NCI-H146 treated with DMSO at 0.1 percent for 48 hours (cell line): Measurements from ENCODE around the gene PGAM4.
"Not testable (repeated sequence)": the region's sequence is repeated elsewhere in the genome, so short reads cannot be mapped to it uniquely, and the experiment has no call there.

Experiments
- DNase-seq: peaks from one replicate; lab custom pipeline; 2025; ENCODE audit not compliant: unreplicated experiment; lab: John Stamatoyannopoulos, UW

The PGAM4 gene

DNA sequence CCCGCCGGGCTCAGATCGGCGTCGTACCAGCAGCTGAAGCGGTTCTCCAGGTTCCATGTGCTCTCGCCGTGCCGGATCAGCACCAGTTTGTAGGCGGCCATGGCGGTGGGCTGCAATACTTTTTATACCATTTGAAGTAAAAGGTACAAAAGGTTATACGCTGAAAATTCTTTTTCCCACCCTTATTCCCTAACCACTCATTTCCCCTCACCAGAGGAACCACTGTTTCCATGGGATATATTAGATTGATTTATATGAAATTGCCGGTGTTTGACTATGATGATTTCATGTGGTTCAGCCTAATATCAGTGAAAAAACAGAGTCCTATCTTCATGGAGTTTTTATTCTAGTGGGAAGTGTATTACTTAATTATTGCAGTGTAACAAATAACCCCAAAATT is at the start of gene PGAM4:
PGAM4 (minus strand) TSS at position 101 of the 400 bp plus-strand sequence; CDS start at position 101, 0 bp downstream.
- no peak for DNase-seq

DNA sequence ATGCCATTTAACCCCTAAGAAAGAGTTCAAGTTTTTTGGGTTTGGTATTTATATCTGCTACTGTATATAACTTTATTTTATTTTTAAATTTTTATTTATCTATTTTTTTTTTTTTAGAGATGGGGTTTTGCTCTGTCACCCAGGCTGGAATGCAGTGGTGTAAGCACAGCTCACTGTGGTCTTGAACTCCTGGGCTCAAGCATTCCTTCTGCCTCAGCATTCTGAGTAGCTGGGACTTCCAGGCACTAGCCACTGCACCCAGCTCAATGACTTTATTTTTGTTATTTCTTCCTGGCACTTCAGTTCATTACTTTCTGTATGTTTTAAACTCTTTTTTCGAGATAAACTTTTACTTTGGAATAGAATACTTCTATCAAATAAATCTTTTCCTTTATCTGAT is 42.4 kb upstream of the PGAM4 start:
- DNase-seq, result no peak

DNA sequence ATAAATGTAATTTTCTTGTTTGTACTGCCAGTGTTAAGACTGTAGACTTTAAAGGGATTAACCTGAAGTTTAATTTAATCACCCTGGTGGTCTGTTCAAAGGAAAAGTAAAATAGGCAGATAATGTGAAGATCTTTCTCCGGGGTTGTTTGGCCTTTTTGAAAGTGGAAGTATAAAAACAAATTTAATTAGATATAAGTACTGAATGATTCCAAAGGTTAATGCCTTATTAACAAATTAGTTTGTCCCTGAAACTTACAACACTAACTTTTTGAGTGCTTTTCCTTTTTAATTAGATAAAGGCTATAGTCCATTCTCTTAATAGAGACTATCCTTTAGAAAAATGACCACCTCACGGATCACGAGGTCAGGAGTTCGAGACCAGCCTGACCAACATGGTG is 10.4 kb upstream of the PGAM4 start:
- no peak for DNase-seq

DNA sequence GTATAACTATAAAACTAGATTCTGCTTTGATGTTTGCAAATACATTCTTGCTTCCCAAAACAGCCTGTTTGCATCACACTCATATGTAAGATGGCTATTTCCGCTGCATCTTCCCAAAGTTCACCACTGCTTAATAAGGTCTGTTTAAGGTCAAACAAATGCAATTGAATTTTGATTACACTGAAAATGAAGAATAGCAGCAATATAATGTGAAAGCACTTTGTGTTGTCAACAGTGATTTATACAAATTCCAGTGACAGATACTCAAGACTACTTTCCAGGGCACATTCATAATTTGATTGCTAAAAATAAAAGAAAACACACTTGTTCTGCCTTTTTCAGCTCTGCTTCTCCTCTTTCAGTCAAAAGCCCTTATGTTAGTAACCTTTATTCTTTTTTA is 8.1 kb upstream of the PGAM4 start:
- no peak for DNase-seq

DNA sequence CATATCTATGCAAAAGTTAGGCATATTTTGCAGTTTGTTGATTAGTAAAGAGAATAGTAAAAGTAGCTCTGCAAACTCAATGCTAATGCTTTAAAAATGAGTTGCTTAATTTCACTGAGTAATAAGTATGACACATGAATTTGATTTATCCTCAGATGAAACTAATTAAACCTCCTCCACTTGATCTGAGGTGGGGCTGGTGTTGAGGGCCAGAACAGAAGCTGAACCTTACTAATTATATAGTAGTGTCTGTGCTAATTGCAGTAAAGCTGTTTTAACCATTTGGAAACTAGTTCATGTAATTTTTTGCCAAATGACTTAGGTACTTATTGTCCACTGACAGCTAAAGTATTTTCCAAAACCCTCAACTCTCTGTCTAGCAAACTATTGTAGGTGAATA is 7.7 kb upstream of the PGAM4 start:
- no peak for DNase-seq

DNA sequence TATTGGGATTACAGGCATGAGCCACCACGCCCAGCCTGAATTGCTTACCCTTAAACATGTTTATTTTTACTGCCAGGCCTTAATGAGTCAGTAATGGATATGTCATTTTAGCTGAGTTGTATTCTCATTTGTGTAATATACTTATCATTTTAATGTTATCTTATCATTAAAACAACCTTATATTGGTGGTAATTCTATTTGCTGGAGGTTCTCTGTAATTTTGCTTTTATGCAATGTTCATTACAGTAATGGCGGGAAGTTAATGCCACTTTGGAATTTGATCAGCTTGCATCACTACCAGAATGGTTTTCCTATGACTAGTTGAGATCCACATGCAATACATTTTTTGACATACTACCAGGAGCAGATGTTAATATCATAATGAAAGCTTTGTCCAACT is 6.3 kb upstream of the PGAM4 start:
- no peak for DNase-seq

DNA sequence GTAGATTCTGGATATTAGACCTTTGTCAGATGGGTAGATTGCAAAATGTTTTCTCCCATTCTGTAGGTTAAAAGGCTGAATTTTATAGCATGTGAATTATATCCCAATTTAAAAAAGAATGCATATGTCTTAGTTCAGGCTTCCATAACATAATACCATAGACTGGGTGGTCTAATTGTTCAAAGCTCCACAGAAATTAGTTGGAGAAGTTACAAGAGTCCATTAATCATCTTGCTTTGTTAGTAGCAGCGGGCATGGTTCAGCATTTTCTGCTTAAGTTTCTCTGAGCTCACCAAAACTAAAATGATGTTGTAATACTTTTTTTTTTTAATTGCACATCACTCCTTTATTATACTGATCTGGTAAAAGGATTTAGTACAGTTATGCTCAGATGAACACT is 1.8 kb downstream of the PGAM4 start:
- no peak for DNase-seq

DNA sequence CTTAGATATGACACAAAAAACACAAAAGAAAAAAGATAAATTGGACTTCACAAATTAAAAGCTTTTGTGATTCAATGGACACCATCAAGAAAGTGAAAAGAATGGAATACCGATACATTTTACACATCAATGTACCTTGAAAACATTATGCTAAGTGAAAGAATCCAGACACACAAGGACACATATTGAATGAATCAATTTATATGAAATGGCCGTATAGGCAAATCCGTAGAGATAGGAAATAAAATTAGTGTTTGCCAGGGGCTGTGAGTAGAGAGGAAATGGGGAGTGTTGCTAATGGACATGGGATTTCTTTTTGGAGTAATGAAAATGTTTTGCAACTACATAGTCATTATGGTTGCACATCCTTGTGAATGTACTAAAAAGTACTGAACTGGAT is 3.1 kb downstream of the PGAM4 start:
- no peak for DNase-seq

DNA sequence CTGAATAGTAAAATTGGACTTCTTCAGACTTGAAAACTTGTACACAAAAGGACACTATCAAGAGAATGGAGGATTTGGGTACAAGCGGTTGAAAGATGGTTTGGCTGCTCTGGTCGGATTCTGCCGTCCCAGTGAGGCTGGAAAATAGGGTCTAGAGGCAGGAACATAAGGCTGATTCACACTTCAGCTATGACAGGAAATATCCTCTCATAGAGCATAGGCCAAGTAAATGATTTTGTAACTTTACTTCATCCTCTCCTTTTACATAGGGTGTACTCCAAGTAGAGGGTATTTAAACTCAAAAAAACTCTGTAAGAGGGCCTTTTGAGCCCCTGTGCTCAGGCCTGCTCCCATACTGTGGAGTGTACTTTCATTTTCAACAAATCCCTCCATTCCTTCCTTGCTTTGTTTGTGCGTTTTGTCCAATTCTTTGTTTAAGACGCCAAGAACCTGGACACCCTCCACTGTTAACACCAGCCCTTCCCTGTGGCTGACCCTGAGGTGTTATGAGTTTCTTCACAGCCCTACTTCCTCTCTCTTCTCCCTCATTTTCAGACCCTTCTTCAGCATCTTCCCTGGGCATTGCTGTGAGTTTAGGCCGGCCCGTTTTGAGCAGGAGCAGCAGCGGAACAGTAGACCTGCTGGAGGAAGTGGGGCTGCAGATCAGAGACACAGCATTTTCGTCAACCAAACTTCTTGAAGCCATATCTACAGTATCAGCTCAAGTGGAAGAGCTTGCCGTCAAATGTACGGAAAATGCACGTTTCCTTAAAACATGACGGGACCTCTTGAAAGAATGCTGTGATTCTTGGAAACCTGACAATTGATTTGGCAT is 7.2 kb downstream of the PGAM4 start:
- no peak for DNase-seq

DNA sequence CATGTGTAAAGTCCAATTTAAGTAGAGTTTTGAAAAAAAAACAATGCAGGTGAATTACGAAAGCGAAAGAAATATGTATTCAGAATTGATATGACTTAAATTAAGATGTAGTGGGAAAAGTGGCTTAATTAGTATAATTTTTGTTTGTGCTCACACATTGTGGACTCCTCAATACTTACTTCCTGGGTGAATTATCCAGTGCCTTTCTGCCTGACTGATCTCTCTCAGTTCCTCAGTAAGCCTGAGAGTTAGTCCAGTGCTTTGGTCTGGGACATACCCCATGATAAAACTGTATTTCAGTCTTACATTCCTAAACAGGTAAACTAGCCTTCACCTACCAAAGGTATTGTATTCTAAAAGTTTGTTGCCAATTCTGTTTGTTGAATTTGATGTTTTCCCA is 8.4 kb downstream of the PGAM4 start:
- DNase-seq, result no peak

DNA sequence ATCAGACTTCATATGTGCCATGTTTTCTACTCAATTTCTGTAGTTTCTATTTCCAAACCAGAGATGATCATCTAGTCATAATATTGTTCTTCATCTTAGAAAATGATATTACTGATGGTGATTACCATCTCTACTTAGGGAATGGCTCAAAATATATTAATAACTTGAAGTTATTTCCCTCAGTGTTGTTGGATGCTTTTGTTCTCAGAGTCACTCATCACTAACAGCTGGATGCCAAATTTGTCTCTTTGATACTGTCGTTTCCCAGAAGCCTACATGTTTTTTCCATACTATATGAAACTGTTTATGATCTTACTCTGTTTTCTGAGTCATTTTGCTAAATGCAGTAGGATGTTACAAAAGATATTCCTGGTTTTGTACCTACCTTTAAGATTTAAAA is 8.9 kb downstream of the PGAM4 start:
- no peak for DNase-seq

DNA sequence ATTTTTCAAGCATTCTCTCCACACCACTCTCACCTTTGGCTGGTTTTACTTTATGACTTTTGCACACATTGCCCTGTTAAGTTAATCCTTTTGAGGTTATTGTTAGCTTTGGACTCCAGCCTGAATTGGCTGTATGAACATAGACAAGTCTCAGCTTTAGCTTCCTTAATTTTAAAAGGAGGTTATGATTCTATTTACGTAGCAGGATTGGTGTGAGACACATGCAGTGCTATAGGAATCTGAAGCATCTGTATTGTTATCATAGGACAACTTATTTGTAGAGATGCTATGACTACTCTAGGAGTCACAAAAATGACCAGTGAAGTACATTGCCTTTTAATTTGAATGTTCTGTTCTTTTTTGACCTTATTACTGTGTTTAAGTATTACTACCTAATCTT is 15.7 kb downstream of the PGAM4 start:
- no peak for DNase-seq

DNA sequence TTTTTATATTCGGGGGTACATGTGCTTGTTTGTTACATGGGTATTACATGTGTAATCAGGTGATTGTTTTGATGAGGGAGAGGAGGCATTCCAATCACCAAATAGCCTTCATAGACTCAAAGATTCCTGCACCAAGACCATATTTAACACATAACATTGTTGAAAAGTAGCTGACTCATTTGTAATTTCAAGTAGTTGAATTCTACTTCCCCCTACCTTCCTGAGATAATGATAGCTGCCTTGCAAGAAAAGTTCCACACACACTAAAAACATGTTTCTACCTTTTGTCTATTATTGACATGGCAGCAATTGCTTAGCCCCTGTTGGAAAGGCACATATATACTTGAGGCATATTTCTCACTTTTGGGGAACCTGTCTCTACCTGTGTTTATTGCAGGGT is 16.1 kb downstream of the PGAM4 start:
- no peak for DNase-seq

DNA sequence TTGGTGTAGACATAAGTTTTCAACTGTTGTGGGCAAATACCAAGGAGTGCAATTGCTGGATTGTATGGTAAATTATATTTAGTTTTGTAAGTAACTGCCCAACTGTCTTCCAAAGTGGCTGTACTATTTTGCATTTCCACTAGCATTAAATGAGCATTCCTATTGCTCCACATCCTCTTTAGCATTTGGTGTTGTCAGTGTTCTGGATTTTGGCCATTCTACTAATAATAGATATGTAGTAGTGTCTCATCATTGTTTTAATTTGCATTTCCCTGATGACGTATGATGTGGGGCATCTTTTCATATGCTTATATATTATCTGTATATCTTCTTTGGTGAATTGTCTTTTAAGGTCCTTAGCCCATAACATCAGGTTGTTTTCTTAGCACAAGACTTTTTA is 17.3 kb downstream of the PGAM4 start:
- no peak for DNase-seq

DNA sequence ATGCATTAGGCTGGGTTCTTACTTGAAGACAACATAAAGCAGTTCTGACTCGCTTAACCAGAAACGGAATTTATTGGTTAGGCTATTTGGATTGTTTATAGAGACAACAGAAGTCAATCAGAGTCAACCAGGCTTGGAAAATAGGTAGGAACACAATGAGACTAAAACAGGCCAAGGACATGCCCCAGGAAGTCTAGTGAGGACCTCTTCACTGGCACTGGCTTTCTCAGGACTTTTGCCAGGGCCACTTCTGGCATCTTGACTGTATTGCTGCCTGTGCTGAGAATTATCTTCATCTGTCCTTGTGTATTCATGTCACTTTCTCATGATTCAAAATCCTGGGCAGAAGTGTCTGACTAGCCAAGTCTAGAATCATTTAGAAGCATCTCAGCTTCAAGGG is 19.6 kb downstream of the PGAM4 start:
- DNase-seq, result no peak

DNA sequence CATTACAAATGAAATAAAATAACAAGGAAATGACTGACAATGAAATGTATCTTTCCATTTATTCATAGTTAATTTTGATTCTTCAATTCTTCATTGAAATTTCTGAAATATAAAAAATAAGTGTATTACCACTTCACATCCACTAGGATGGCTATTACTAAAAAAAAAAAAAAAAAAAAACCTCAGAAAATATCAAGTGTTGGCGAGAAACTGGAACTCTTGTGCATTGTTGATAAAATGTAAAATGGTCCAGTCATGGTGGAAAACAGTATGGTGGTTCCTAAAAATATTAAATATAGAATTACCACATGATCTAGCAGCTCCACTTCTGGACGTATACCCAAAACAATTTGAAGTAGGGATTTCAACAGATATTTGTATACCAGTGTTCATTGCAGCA is 22.9 kb downstream of the PGAM4 start:
- no peak for DNase-seq

DNA sequence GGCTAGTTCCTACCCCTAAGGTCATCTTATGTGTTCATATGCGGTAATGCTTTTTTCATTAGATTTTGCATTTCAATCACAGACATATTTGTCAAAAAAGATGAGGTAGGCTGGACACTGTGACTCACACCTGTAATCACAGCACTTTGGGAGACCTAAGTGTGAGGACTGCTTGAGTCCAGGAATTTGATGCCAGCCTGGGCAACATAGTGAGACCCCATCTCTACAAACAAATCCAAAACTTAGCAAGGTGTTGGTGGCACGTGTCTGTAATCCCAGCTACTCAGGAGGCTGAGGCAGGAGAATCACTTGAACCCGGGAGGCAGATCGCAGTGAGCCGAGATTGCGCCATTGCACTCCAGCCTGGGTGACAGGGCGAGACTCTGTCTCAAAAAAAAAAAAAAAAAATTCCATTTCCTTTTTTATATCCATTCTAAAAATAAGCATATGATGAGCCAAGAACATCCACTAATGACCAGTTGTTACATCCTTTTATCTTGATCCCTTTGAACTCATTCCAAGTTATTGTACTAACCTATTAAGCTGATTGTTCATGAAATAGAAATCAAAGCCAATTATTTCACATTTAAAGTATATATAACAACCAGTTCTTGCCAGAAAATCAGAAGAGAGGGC is 23.4 kb downstream of the PGAM4 start:
- DNase-seq, result no peak

DNA sequence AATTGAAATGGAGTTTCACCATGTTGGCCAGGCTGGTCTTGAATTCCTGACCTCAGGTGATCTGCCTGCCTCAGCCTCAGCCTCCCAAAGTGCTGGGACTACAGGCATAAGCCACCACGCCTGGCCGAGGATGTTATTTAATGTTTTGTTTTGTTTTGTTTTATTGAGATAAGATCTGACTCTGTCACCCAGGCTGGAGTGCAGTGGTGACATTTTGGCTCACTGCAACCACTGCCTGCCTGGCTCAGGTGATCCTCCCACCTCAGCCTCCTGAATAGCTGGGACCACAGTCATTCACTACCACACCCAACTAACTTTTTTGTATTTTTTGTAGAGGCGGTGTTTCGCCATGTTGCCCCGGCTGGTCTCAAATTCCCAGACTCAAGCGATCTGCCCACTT is 24.4 kb downstream of the PGAM4 start:
- DNase-seq, result not testable (repeated sequence)

DNA sequence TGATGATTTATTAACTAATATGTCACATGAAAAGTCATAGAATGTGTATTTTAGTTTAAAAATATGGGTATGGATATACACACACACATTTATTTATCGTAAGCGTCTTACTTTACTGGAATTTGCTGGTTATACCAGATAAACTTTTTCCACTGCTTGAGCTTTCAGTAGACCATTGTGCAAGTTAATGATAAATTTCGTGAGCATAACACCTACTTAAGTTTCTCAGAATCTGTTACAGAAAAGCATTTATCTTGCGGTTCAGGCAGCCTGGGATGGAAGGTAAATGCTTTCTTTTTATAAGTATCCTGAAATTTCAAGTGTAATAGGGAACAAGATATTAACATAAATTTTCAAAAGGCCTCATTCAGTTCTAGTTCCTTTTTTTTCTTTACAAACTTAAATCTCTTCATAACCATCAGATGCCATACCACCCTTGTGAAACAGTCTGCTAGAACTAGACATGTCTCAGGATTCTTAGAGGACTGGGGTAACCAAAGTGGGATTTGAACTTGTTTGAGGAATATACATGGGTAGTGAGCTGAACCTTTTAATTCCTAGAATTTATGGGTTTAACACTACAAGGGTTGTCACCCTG is 31.3 kb downstream of the PGAM4 start:
- DNase-seq, result no peak

DNA sequence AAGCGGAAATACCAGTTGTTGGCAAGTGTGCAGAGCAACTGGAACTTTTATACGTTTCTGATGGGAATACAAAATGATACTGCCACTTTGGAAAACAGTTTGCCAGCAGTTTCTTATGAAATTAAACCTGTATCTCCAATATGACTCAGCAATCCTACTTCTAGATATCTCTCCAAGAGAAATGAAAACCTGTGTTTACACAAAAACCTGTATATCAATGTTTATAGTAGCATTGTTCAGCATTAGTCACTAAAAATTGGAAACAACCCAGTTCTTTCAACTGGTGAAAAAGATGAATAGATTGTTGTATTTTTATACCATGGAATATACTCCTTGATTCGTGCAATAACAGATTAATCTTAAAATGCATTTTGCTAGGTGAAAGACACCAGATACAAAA is 32.1 kb downstream of the PGAM4 start:
- DNase-seq, result no peak

DNA sequence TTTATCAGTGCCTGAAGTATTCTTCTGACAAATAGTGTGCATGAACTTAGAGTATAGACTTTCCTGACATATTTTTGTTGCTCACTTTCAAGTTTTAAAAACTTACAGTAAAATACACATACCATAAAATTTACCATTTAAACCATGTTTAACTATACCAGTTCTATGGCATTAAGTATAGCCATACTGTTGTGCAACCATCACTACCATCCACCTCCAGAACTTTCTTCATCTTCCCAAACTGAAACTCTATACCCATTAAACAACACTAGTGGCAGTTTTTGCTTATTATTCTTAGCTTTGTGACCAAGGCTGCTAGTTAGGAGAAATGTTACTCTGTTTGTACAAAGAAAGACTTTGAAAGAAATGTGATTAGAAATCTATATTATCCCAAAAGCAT is 33.1 kb downstream of the PGAM4 start:
- no peak for DNase-seq

DNA sequence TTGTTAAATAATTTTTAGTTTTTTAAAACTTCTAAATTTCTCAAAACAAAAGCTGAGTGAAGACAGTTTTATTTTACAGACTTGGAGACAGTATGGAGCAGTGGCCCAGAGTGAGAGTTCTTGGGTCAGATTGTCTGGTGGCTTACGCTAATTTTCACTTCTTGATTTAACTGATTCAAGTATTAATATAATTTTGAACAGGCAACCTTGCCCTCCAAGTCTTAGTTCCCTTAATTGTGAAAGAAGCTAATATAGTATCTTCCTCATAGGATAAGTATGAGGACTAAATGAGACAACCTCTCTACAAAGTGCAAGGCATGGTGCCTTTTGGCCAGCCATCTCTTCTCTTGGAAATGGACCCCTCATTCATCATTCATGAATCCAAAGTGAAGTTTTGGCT is 33.6 kb downstream of the PGAM4 start:
- no peak for DNase-seq
